ENCODE measurements around the gene ECT2L. TPM values are rescaled to one million over a fixed set of nuclear protein-coding genes. Genes with fewer than 3 reads are reported as not detected.

The ECT2L gene
- polyA plus RNA-seq, 1 of the 3 experiments (the other 2 are of a cell fraction): 0.02 TPM

- H2AFZ ChIP-seq (ENCODE audit: low read depth): no peak overlapping the region
- H3K9me3 ChIP-seq: no peaks in the 10 kb centered on the region
- no peaks in the 10 kb centered on the region for H4K20me1 ChIP-seq (ENCODE audit: insufficient read depth)
- ChIA-PET POLR2A (no interaction called here), CTCF (no interaction called here)
- H3K36me3 ChIP-seq (replicated peaks in 1 of 2; ENCODE audit: control insufficient read depth in 1 of 2, insufficient read depth in 2 of 2, low read length in 1 of 2): peaks cover 54 to 62% of the 10 kb centered on the region in 2 experiments
- H3K4me1 ChIP-seq (ENCODE audit: control insufficient read depth in 1 of 2, insufficient read depth in 2 of 2, low read depth in 1 of 2, low read length in 1 of 2): no peaks in the 10 kb centered on the region
- no peak for TF ChIP-seq RCOR1 (IDR thresholded peaks at IDR 0.05; ENCODE audit: low read length)
- no peak for TF ChIP-seq MAX (IDR thresholded peaks at IDR 0.05; ENCODE audit: low read depth)
- TF ChIP-seq IRF3 (IDR thresholded peaks at IDR 0.05; ENCODE audit: low read depth, low read length): no peak
- TF ChIP-seq FOSL2 (IDR thresholded peaks at IDR 0.05; ENCODE audit: borderline replicate concordance, low read depth): no peak
- TF ChIP-seq SIN3A (IDR thresholded peaks at IDR 0.05; ENCODE audit: borderline replicate concordance, low read depth, low read length): no peak
- H3K27ac ChIP-seq (ENCODE audit: low read depth in 2 of 2, low read length in 1 of 2): no peak overlapping the region
- H3K9me2 ChIP-seq: no peaks in the 10 kb centered on the region
- H3K79me2 ChIP-seq (ENCODE audit: insufficient read depth): no peaks in the 10 kb centered on the region
- no peak overlapping the region for H3K4me2 ChIP-seq
- no peaks in the 10 kb centered on the region for H3F3A ChIP-seq (replicated peaks; ENCODE audit: insufficient read depth)
- WGBS (ENCODE audit: low lambda C conversion rate): 76% methylated on average over 4 of the region's 4 CpGs
- H3K4me3 ChIP-seq (ENCODE audit: low read depth in 2 of 2, low read length in 1 of 2): no peak overlapping the region
- DNase-seq: no peak
- H3K9ac ChIP-seq: no peak overlapping the region
- H3K27me3 ChIP-seq (ENCODE audit: insufficient read depth): no peaks in the 10 kb centered on the region
Observed at GRCh38 chr6:138909511-138909910, 113.6 kb downstream of the ECT2L start.

GRCh38 chr6:138909975-138910374 is 114.1 kb downstream of the ECT2L start:
- Histone ChIP-seq H3K9ac (no peak overlapping the region), H3K27me3 (ENCODE audit: insufficient read depth) (no peaks in the 10 kb centered on the region), H2AFZ (ENCODE audit: low read depth) (no peak overlapping the region), H3K79me2 (ENCODE audit: insufficient read depth) (no peaks in the 10 kb centered on the region), H3F3A (replicated peaks; ENCODE audit: insufficient read depth) (no peaks in the 10 kb centered on the region), H4K20me1 (ENCODE audit: insufficient read depth) (no peaks in the 10 kb centered on the region), H3K4me3 (ENCODE audit: low read depth in 2 of 2, low read length in 1 of 2) (no peak overlapping the region), H3K4me2 (no peak overlapping the region), H3K4me1 (ENCODE audit: control insufficient read depth in 1 of 2, insufficient read depth in 2 of 2, low read depth in 1 of 2, low read length in 1 of 2) (no peaks in the 10 kb centered on the region), H3K36me3 (replicated peaks in 1 of 2; ENCODE audit: control insufficient read depth in 1 of 2, insufficient read depth in 2 of 2, low read length in 1 of 2) (peaks cover 53 to 63% of the 10 kb centered on the region in 2 experiments), H3K9me2 (no peaks in the 10 kb centered on the region), H3K27ac (ENCODE audit: low read depth in 2 of 2, low read length in 1 of 2) (no peak overlapping the region), H3K9me3 (no peaks in the 10 kb centered on the region)
- 100% methylated on average over 1 of the region's 1 CpG for WGBS (ENCODE audit: low lambda C conversion rate)
- DNase-seq: no peak
- ChIA-PET CTCF (no interaction called here), POLR2A (no interaction called here)
- TF ChIP-seq POLR2AphosphoS5 (IDR thresholded peaks at IDR 0.05; ENCODE audit: low read depth, low read length) (no peak), MEF2A (IDR thresholded peaks at IDR 0.05; ENCODE audit: borderline replicate concordance, low read depth) (no peak), FOXM1 (IDR thresholded peaks at IDR 0.05; ENCODE audit: low read depth) (no peak), RAD21 (IDR thresholded peaks at IDR 0.05; ENCODE audit: low read length) (no peak), FOSL2 (IDR thresholded peaks at IDR 0.05; ENCODE audit: borderline replicate concordance, low read depth) (no peak), EZH2phosphoT487 (IDR thresholded peaks at IDR 0.05; ENCODE audit: borderline replicate concordance, low read depth) (no peak), JUND (IDR thresholded peaks at IDR 0.05) (no peak), EP300 (IDR thresholded peaks at IDR 0.05; ENCODE audit: borderline replicate concordance in 1 of 2, low read depth in 1 of 2, low read length in 1 of 2) (no peak), CHD2 (IDR thresholded peaks at IDR 0.05; ENCODE audit: low read length, partially characterized antibody) (no peak), ELF1 (IDR thresholded peaks at IDR 0.05) (no peak), SMC3 (IDR thresholded peaks at IDR 0.05; ENCODE audit: low read depth, low read length) (no peak), FOXJ3 (CRISPR knock-in tag; IDR thresholded peaks at IDR 0.05) (no peak), GATA2 (CRISPR knock-in tag; IDR thresholded peaks at IDR 0.05) (no peak), CTCF (IDR thresholded peaks at IDR 0.05) (no peak)
